BLaER1 treated with 17β-estradiol and CSF1 and Interleukin-3, amounts not matched to agents 10 nM and 100 nM (cell line): ENCODE measurements around the gene SMAD2.

Experiments
- H3K27ac ChIP-seq, 11 experiments: shearing (Covaris generic); formaldehyde crosslinking; 2 replicates each; pipeline ENCODE4 v1.8.1; 2022
- H3K27me3 ChIP-seq, 11 experiments: shearing (Covaris generic); formaldehyde crosslinking; 2 replicates each; pipeline ENCODE4 v1.8.1; 2022
- H3K36me3 ChIP-seq, 11 experiments: shearing (Covaris generic); formaldehyde crosslinking; 2 replicates each; pipeline ENCODE4 v1.8.1; 2022
- H3K4me1 ChIP-seq, 10 experiments: shearing (Covaris generic); formaldehyde crosslinking; 2 replicates each; pipeline ENCODE4 v1.8.1; 2022
- H3K4me2 ChIP-seq, 11 experiments: shearing (Covaris generic); formaldehyde crosslinking; 2 replicates each; pipeline ENCODE4 v1.8.1; 2022
- H3K4me3 ChIP-seq, 10 experiments: shearing (Covaris generic); formaldehyde crosslinking; 2 replicates each; pipeline ENCODE4 v1.8.1; 2022
- H3K9ac ChIP-seq, 11 experiments: shearing (Covaris generic); formaldehyde crosslinking; 2 replicates each; pipeline ENCODE4 v1.8.1; 2022
- H3K9me3 ChIP-seq, 11 experiments: shearing (Covaris generic); formaldehyde crosslinking; replicated peaks in 1 of 11; 2 replicates each; pipeline ENCODE4 v1.8.1; 2022
- H4K20me1 ChIP-seq, 11 experiments: shearing (Covaris generic); formaldehyde crosslinking; 2 replicates each; pipeline ENCODE4 v1.8.1; 2022
- Cebpa-rat ChIP-seq, 11 experiments: shearing (Covaris generic); IDR thresholded peaks; 2 replicates each; pipeline ENCODE4 v1.8.1; 2022

Gene SMAD2

GRCh38 chr18:47912343-47912742, 18.1 kb downstream of the SMAD2 start:
- Histone ChIP-seq H3K4me2 (no peak overlapping the region), H3K4me3 (no peak overlapping the region), H4K20me1 (peaks cover 36 to 100% (median 90%) of the 10 kb centered on the region in 11 experiments; a peak in 19 of 22 replicates), H3K9ac (no peak overlapping the region), H3K9me3 (peaks cover 8 to 51% (median 44%) of the 10 kb centered on the region in 11 experiments; a peak in 21 of 22 replicates), H3K27me3 (no peaks in the 10 kb centered on the region), H3K36me3 (peaks cover 42 to 71% (median 58%) of the 10 kb centered on the region in 11 experiments), H3K4me1 (peaks cover 0 to 28% (median 8%) of the 10 kb centered on the region in 10 experiments; a peak in 10 of 20 replicates), H3K27ac (no peak overlapping the region)
- TF ChIP-seq Cebpa-rat (IDR thresholded peaks at IDR 0.05) = no peak

- no peaks in the 10 kb centered on the region for H3K27me3 ChIP-seq
- no peak overlapping the region for H3K4me3 ChIP-seq
- H3K9ac ChIP-seq = no peak overlapping the region
- H3K27ac ChIP-seq = no peak overlapping the region
- H3K9me3 ChIP-seq = peaks cover 13 to 56% (median 48%) of the 10 kb centered on the region in 11 experiments
- H3K4me1 ChIP-seq = peaks cover 0 to 26% (median 4%) of the 10 kb centered on the region in 10 experiments; a peak in 9 of 20 replicates
- no peak for TF ChIP-seq Cebpa-rat (IDR thresholded peaks at IDR 0.05)
- H3K4me2 ChIP-seq = no peak overlapping the region
- peaks cover 33 to 100% (median 89%) of the 10 kb centered on the region in 11 experiments; a peak in 19 of 22 replicates for H4K20me1 ChIP-seq
- peaks cover 46 to 76% (median 62%) of the 10 kb centered on the region in 11 experiments for H3K36me3 ChIP-seq
Observed at GRCh38 chr18:47911877-47912276, 18.6 kb downstream of the SMAD2 start.

- Histone ChIP-seq H3K9me3 (peaks cover 33 to 80% (median 72%) of the 10 kb centered on the region in 11 experiments), H3K4me2 (no peak overlapping the region), H4K20me1 (peaks cover 14 to 100% (median 67%) of the 10 kb centered on the region in 11 experiments; a peak in 16 of 22 replicates), H3K4me3 (no peak overlapping the region), H3K27me3 (no peaks in the 10 kb centered on the region), H3K4me1 (peaks cover 0 to 24% (median 0%) of the 10 kb centered on the region in 10 experiments; a peak in 4 of 20 replicates), H3K36me3 (peaks cover 53 to 88% (median 77%) of the 10 kb centered on the region in 11 experiments), H3K9ac (no peak overlapping the region), H3K27ac (no peak overlapping the region)
- no peak for TF ChIP-seq Cebpa-rat (IDR thresholded peaks at IDR 0.05)
Observed at GRCh38 chr18:47909484-47909883, 21.0 kb downstream of the SMAD2 start.

GRCh38 chr18:47908592-47908991, 21.9 kb downstream of the SMAD2 start:
- Histone ChIP-seq H3K4me3 (no peak overlapping the region), H3K27me3 (no peaks in the 10 kb centered on the region), H3K9ac (no peak overlapping the region), H3K4me2 (no peak overlapping the region), H3K4me1 (peaks cover 0 to 15% (median 0%) of the 10 kb centered on the region in 10 experiments; a peak in 4 of 20 replicates), H3K9me3 (peaks cover 42 to 89% (median 81%) of the 10 kb centered on the region in 11 experiments), H3K27ac (no peak overlapping the region), H4K20me1 (peaks cover 7 to 100% (median 64%) of the 10 kb centered on the region in 11 experiments; a peak in 15 of 22 replicates), H3K36me3 (peaks cover 58 to 95% (median 85%) of the 10 kb centered on the region in 11 experiments)
- no peak for TF ChIP-seq Cebpa-rat (IDR thresholded peaks at IDR 0.05)

- Histone ChIP-seq H3K27me3 (no peaks in the 10 kb centered on the region), H3K4me3 (peak overlapping the region in 2 of 10 experiments; percentile 4 to 8; a peak in 1 of 20 replicates), H3K36me3 (peaks cover 53 to 97% (median 85%) of the 10 kb centered on the region in 11 experiments), H3K4me2 (no peak overlapping the region), H3K27ac (no peak overlapping the region), H3K9me3 (peaks cover 43 to 99% (median 88%) of the 10 kb centered on the region in 11 experiments), H4K20me1 (peaks cover 0 to 100% (median 47%) of the 10 kb centered on the region in 11 experiments; a peak in 12 of 22 replicates), H3K4me1 (peaks cover 0 to 19% (median 7%) of the 10 kb centered on the region in 10 experiments; a peak in 10 of 20 replicates), H3K9ac (no peak overlapping the region)
- TF ChIP-seq Cebpa-rat (IDR thresholded peaks at IDR 0.05) = no peak
Observed at GRCh38 chr18:47906408-47906807, 24.1 kb downstream of the SMAD2 start.

- peaks cover 33 to 81% (median 66%) of the 10 kb centered on the region in 11 experiments for H3K36me3 ChIP-seq
- no peak overlapping the region for H3K4me2 ChIP-seq
- H3K4me3 ChIP-seq = no peak overlapping the region
- H3K4me1 ChIP-seq = peaks cover 0 to 26% (median 7%) of the 10 kb centered on the region in 10 experiments; a peak in 10 of 20 replicates
- no peak for TF ChIP-seq Cebpa-rat (IDR thresholded peaks at IDR 0.05)
- H3K9ac ChIP-seq = no peak overlapping the region
- H3K9me3 ChIP-seq = peaks cover 43 to 88% (median 75%) of the 10 kb centered on the region in 11 experiments
- H3K27ac ChIP-seq = no peak overlapping the region
- no peaks in the 10 kb centered on the region for H3K27me3 ChIP-seq
- peaks cover 6 to 100% (median 38%) of the 10 kb centered on the region in 11 experiments; a peak in 18 of 22 replicates for H4K20me1 ChIP-seq
Observed at GRCh38 chr18:47903809-47904208, 26.6 kb downstream of the SMAD2 start.

- H3K4me2 ChIP-seq = peak overlapping the region in 5 of 11 experiments; percentile 23 to 71 (median 62); a peak in 8 of 22 replicates
- H3K27ac ChIP-seq = peak overlapping the region in 1 of 11 experiments; percentile 7; a peak in 1 of 22 replicates
- H4K20me1 ChIP-seq = peaks cover 15 to 100% (median 43%) of the 10 kb centered on the region in 11 experiments; a peak in 19 of 22 replicates
- peaks cover 28 to 68% (median 57%) of the 10 kb centered on the region in 11 experiments for H3K9me3 ChIP-seq
- peak overlapping the region in 1 of 11 experiments; percentile 3; a peak in 1 of 22 replicates for H3K9ac ChIP-seq
- H3K4me1 ChIP-seq = peaks cover 0 to 26% (median 7%) of the 10 kb centered on the region in 10 experiments; a peak in 10 of 20 replicates
- H3K36me3 ChIP-seq = peaks cover 22 to 77% (median 52%) of the 10 kb centered on the region in 11 experiments
- no peak overlapping the region for H3K4me3 ChIP-seq
- no peak for TF ChIP-seq Cebpa-rat (IDR thresholded peaks at IDR 0.05)
- no peaks in the 10 kb centered on the region for H3K27me3 ChIP-seq
Observed at GRCh38 chr18:47901624-47902362, 28.7 kb downstream of the SMAD2 start.

GRCh38 chr18:47899107-47899840, 31.2 kb downstream of the SMAD2 start:
- peaks cover 20 to 100% (median 57%) of the 10 kb centered on the region in 11 experiments; a peak in 20 of 22 replicates for H4K20me1 ChIP-seq
- H3K9ac ChIP-seq = no peak overlapping the region
- peaks cover 8 to 44% (median 31%) of the 10 kb centered on the region in 11 experiments for H3K9me3 ChIP-seq
- no peak overlapping the region for H3K27ac ChIP-seq
- H3K36me3 ChIP-seq = peaks cover 36 to 77% (median 60%) of the 10 kb centered on the region in 11 experiments
- no peak overlapping the region for H3K4me3 ChIP-seq
- H3K4me2 ChIP-seq = no peak overlapping the region
- H3K4me1 ChIP-seq = peaks cover 0 to 26% (median 7%) of the 10 kb centered on the region in 10 experiments; a peak in 10 of 20 replicates
- no peak for TF ChIP-seq Cebpa-rat (IDR thresholded peaks at IDR 0.05)
- H3K27me3 ChIP-seq = no peaks in the 10 kb centered on the region
